ENCODE data around the gene POSTN.
"Not testable (repeated sequence)": the region's sequence is repeated elsewhere in the genome, so short reads cannot be mapped to it uniquely, and the experiment has no call there.

POSTN gene

DNA sequence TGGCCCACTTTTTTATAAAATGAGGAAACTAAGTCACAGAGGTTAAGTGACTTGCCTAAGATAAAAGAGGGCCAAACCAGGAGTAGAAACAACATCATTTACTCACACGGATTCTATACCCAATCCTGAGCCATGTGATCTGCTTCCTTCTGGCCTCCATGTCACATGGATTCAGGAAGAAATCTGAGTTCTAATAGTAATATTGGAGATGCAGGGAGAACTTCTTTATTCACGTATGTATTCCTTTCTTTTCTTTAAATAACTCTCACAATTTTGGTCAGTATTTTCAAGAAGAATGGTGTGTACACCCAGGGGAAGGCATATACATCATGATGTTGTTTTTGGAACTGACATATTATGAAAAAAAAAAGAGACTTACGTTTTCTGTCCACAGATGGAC, 1.8 kb downstream of the POSTN start:
- DNase-seq, result no peak

- peak; percentile 53 for DNase-seq
Observed at GRCh38 chr13:37595162-37595561, 3.4 kb downstream of the POSTN start.

DNA sequence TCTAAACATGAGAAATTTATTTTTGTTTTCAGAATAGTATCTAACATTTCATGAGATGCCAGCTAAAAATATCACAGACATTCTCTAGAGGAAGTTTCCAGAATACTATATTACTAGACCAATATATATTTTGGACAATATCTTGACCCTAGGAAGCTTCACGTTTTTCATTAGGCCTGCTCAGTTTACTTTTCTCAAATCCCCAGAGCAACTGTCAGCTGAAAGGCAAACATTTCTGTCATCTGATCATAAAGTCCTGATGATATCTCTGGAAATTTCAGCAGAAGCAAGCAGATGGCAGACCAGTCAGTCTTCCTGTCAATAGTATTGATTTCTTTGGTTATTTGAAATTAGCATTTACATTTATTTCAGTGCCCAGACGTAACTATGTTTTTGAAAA, 4.0 kb downstream of the POSTN start:
- DNase-seq, result no peak

DNA sequence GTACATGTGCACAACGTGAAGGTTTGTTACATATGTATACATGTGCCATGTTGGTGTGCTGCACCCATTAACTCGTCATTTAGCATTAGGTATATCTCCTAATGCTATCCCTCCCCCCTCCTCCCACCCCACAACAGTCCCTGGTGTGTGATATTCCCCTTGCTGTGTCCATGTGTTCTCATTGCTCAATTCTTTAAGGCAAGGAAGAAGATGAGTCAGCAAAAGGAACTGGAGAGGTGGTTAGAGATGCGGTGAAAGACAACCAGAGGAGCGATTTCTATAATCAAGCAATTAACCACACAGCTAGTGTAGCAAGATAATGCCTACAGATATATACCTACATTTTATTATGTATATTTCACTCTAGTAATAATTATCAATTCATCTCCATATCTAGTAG, 9.2 kb downstream of the POSTN start:
- peak; percentile 6 for DNase-seq

DNA sequence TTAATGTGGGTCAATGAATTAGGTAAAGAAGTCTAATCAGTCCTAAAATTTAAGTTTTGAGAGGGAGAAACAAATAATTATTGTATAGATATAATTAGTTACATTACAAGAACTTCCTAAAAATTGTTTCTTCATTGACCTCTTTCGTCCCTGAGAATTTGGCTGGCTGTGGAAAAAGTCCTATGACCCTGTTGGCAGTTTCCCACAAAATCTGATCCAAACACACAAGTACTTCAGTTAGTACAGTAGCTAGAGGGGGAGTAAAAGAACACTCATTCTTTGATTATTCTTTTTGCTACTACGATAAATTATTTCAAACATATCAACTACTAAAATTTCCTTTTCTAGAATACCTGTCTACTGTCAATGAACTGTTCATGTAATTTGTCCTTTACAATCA, 11.3 kb downstream of the POSTN start:
- no peak for DNase-seq

DNA sequence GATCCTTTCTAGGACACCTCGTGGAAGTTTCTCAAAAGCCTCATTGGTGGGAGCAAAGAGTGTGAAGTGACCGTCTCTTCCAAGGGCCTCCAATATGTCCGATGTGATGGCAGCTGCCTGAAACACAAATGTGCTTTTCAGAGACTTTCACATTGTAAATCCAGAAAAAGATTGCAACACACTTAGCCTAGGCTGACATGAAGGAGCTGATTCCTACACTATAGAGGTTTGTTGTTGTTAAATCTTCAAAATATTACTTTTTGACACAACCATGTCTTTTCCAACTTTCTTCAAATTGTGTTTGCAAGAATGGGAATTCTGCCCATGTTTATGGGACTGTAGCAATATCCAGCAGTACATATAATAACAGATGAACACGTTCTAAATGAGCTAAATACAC, 12.4 kb downstream of the POSTN start:
- no peak for DNase-seq

GRCh38 chr13:37585541-37585940, 13.0 kb downstream of the POSTN start:
- no peak for DNase-seq

- DNase-seq, result no peak
Observed at GRCh38 chr13:37576601-37577000, 22.0 kb downstream of the POSTN start.

- DNase-seq, result no peak
Observed at GRCh38 chr13:37565425-37565824, 33.1 kb downstream of the POSTN start.

DNA sequence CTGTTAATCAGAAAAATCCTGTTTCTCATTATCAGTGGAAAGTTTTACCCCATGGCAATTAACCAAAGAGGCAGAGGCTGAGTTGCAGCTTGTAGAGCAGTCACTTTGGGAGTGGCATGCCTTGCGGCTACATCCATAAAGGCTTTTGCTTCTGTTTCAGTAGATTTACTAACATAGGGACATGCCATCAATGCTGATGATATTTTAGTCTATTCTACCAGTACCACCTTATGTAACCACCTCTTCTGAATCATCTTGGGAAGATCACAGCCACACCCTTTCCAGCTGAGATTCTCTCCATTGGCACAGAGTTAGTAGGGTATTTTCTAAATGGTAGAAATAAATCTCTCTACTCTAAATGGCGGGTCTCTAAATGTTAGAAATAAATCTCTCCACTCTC, 37.5 kb downstream of the POSTN start:
- no peak for DNase-seq

- DNase-seq, result no peak
Observed at GRCh38 chr13:37560526-37560925, 38.0 kb downstream of the POSTN start.

GRCh38 chr13:37558766-37559165, 39.8 kb downstream of the POSTN start:
- not testable (repeated sequence) for DNase-seq

DNA sequence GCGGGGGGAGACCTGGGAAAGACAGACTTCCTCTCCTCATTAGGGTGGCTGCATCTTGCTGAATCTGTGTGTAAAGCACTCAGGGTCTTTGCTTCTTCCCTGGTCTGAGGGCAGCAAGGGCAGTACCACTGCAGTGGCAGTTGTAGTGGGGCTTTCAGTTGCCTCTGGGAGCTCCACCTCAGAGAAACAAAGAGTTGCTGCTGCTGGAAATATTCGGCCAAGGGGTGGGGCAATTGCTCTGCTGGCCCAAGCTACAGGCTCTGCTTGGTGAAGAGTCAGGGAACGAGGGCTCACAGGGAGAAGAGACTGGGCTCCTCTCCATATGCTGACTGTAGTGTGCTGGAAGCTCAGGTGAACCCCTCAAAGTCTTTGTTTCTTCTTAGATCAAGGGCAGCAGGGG, 52.5 kb downstream of the POSTN start:
- no peak for DNase-seq

DNA sequence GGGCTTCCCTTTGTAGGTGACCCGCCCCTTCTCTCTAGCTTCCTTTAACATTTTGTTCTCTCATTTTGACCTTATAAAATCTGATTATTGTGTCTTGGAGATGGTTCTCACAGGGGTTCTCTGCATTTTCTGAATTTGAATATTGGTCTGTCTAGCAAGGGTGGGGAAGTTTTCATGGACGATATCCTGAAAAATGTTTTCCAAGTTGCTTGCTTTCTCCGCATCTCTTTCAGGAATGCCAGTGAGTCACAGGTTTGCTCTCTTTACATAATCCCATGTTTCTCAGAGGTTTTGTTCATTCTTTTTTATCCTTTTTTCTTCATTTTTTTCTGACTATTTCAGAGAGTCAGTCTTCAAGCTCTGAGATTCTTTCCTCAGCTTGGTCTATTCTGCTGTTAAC, 53.6 kb downstream of the POSTN start:
- no peak for DNase-seq

GRCh38 chr13:37539976-37540605, 58.5 kb downstream of the POSTN start:
- no peak for DNase-seq

- DNase-seq, result no peak
Observed at GRCh38 chr13:37539170-37539569, 59.4 kb downstream of the POSTN start.

GRCh38 chr13:37535501-37535900, 63.1 kb downstream of the POSTN start:
- no peak for DNase-seq

DNA sequence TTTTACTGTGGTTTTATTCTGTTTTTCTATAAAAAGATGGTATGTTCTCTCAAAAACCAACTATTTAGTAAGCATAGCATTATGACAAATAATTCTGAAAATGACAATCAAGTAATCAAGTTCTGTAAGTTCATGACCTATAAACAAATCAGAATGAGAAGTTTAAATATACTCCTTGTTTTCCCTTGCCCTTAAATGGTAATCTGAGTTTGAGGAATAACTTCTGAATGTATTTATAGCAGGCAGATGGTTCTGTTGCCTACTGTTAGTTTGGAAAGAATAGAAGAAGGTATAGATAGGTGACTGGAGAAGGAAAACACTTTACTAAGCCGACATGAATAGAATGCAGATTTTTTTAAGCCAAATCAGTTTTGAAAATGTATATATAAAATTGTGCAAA, 63.9 kb downstream of the POSTN start:
- no peak for DNase-seq

DNA sequence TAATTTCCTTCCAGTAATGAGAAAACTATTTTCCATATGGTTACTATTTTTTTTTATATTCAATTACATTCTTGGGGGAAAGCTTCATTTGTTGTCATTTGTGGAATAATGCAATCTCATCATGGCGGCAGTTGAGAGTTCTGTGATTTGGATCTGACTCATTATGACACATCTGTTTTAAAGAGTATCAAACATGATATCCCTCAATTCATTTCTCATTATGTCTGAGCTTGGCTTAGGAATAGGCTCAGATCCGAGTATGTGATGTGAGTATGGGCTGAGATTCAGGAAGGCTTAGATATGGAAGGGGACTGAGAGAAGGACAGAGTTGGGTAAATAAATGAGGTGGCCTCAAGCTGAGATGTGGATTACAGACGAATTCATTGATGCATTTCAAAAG, 64.4 kb downstream of the POSTN start:
- peak; percentile 28 for DNase-seq

DNA sequence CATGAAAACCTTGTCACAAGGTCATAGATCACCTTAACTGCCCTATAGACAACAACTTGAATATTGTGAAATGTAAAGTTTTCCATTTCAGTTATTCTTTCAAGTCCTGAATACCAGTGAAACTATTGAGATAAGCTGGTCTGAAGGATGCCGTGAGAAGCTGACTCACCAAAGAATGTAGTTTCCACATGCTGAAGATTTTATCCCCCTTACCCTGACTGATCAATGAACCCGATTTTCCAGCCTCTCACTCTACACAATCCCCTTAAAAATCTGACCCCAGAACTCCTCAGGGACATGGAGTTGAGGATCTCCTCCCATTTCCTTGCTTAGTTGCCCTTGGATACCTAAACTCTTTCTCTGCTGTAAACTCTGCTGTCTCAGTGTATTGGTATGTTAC, 67.5 kb downstream of the POSTN start:
- DNase-seq, result peak; percentile 74

DNA sequence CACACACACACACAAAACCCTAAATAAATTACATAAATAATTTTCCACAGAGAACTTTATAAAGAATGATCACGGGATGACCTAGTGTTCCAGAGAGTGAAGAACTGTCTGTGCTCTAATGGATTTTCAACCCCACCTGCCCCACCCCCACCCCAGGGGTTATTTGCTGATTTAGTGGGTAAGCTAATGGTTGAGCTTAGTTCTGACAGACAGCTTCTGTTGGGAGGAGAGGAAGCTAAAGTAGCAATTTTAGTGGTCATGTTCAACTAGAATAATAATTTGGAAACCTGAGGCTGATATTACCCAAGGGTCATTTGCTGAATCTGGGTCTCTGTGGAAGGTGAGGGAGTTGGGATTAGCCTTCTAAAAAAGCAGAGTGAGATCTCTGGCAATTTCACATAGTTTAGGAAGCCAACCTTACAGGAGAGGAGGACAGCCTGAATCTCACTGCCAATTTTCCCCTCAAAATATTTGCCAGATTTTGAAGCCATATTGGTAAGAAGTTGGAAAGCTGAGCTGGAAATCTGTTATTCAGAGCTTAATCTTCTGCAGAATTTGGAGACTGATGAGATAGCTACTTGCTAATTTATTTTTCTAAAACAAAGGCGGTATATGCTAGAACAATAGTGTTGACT, 68.7 kb downstream of the POSTN start:
- DNase-seq, result no peak

DNA sequence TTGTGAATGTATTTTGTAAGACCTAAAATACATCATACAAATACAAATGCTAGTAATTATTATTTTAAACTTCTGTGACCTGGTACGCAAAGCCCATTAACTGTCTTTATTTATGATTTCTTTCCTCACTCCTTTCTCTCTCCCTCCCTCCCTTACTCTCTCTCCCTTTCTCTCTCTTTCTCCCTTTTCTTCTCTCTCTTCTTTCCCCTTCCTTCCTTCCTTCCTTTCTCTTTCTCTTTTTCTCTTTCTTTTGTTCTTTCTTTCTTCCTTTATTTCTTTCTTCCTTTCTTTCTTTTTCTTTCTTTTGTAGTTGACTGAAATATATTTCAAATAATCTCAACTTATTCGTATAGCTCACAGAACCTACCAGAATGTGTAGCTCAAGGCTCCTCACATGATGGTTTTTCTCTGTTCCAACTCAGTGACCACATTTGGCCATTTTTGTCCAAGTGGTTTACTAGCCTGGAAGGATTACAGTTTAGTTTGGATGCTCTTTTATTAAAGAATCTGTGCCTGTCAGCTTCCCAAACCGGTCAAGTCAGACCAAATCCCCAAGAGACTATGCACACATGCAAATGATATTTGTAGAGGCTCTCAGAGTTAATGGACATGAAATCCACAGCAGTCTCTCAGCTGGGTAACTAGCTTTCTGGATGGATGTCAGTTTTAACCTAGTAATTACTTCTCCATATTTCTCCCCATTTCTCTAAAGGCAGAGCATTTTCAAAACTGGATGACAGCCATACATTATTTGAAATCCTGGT, 71.7 kb downstream of the POSTN start:
- no peak for DNase-seq

DNA sequence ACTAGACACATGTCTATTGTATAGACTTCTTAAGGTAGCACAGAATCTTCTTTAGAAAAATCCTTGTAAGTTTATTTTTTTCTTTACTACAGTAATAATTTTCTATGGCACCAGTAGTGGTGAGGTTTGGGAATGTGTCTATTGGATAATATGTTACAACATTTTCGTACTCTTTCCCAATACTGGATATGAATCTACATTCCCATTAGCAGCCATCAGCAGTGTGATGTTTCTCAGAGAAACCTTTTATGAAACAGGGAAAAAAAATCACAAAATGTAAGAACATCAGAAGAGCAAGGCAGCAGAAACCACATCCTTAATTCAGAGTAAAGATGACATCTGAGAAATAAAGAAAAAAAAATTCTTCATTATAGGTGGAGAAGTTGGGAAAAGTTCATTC, 83.3 kb downstream of the POSTN start:
- DNase-seq, result no peak

Data from NCI-H226 (cell line).